ENCODE results near the gene MRPL39. TPM values are rescaled to one million over a fixed set of nuclear protein-coding genes. Genes with fewer than 3 reads are reported as not detected.

Gene MRPL39
- total and polyA plus RNA-seq, 2 donors (not counting 1 experiment from before 2014, with no cell fraction given): 10.1 to 19.7 TPM

- Histone ChIP-seq H4K20me1 (ENCODE audit: control insufficient read depth, insufficient read depth, low read length, poor library complexity, severe bottlenecking) (no peaks in the 10 kb centered on the region), H3K36me3 (replicated peaks in 1 of 2; ENCODE audit: control extremely low read depth in 1 of 2, control insufficient read depth in 1 of 2, extremely low read depth in 1 of 2, insufficient read depth in 2 of 2, low read length in 1 of 2) (no peaks in the 10 kb centered on the region), H3K27me3 (replicated peaks in 1 of 4; ENCODE audit: control extremely low read depth in 1 of 4, control insufficient read depth in 3 of 4, insufficient read depth in 4 of 4, low read length in 3 of 4) (no peaks in the 10 kb centered on the region), H3K9ac (ENCODE audit: low read length) (no peak overlapping the region), H2AFZ (ENCODE audit: insufficient read depth, low read depth, low read length, poor library complexity, severe bottlenecking) (no peak overlapping the region), H3K9me3 (ENCODE audit: control extremely low read depth in 1 of 3, control insufficient read depth in 2 of 3, insufficient read depth in 1 of 3, low read length in 2 of 3) (no peaks in the 10 kb centered on the region), H3K79me2 (ENCODE audit: control insufficient read depth, insufficient read depth, low read length) (no peaks in the 10 kb centered on the region), H3K4me3 (ENCODE audit: control extremely low read depth in 1 of 5, extremely low read depth in 1 of 5, insufficient read depth in 1 of 5, low read depth in 2 of 5, low read length in 4 of 5) (no peak overlapping the region), H3K27ac (ENCODE audit: low read length in 2 of 2) (no peak overlapping the region), H3K4me2 (replicated peaks; ENCODE audit: low read depth, low read length, poor library complexity, severe bottlenecking) (no peak overlapping the region), H3K4me1 (ENCODE audit: control insufficient read depth in 2 of 2, insufficient read depth in 2 of 2, low read length in 2 of 2) (no peaks in the 10 kb centered on the region)
- Mint-ChIP-seq H3K9me3 (ENCODE audit: insufficient read depth) (no peaks in the 10 kb centered on the region), H3K4me1 (no peaks in the 10 kb centered on the region), H3K27ac (no peak overlapping the region), H3K4me3 (no peak overlapping the region), H3K27me3 (no peaks in the 10 kb centered on the region)
- POLR2A ChIA-PET: no interaction called here
- intact Hi-C loops (cut with micrococcal nuclease): no loop called here
- CTCF ChIA-PET: no interaction called here
- no peak for TF ChIP-seq EZH2 (IDR thresholded peaks at IDR 0.05; ENCODE audit: borderline replicate concordance, insufficient read depth, low read depth, low read length, poor library complexity, severe bottlenecking)
- TF ChIP-seq CTCF (IDR thresholded peaks at IDR 0.05): no peak
- no peak for DNase-seq
- ATAC-seq (ENCODE audit: low read depth): no peak
- 100% methylated on average over 2 of the region's 2 CpGs for WGBS (ENCODE audit: insufficient coverage)
Measured at GRCh38 chr21:25619198-25619597, 11.9 kb upstream of the MRPL39 start.

GRCh38 chr21:25615880-25616279 lies 8.6 kb upstream of the MRPL39 start:
- TF ChIP-seq CTCF (IDR thresholded peaks at IDR 0.05) (no peak), EZH2 (IDR thresholded peaks at IDR 0.05; ENCODE audit: borderline replicate concordance, insufficient read depth, low read depth, low read length, poor library complexity, severe bottlenecking) (no peak)
- Mint-ChIP-seq H3K27ac (no peak overlapping the region), H3K27me3 (no peaks in the 10 kb centered on the region), H3K4me1 (no peaks in the 10 kb centered on the region), H3K9me3 (ENCODE audit: insufficient read depth) (no peaks in the 10 kb centered on the region), H3K4me3 (no peak overlapping the region)
- H3K4me1 ChIP-seq (ENCODE audit: control insufficient read depth in 2 of 2, insufficient read depth in 2 of 2, low read length in 2 of 2): no peaks in the 10 kb centered on the region
- no peak overlapping the region for H2AFZ ChIP-seq (ENCODE audit: insufficient read depth, low read depth, low read length, poor library complexity, severe bottlenecking)
- DNase-seq (no peak), ATAC-seq (ENCODE audit: low read depth) (no peak)
- no peaks in the 10 kb centered on the region for H3K79me2 ChIP-seq (ENCODE audit: control insufficient read depth, insufficient read depth, low read length)
- no CpG with 5 or more reads among the region's 3 CpGs for WGBS (ENCODE audit: insufficient coverage)
- no peak overlapping the region for H3K4me3 ChIP-seq (ENCODE audit: control extremely low read depth in 1 of 5, extremely low read depth in 1 of 5, insufficient read depth in 1 of 5, low read depth in 2 of 5, low read length in 4 of 5)
- H4K20me1 ChIP-seq (ENCODE audit: control insufficient read depth, insufficient read depth, low read length, poor library complexity, severe bottlenecking): no peaks in the 10 kb centered on the region
- intact Hi-C loops (cut with micrococcal nuclease): no loop called here
- no peak overlapping the region for H3K4me2 ChIP-seq (replicated peaks; ENCODE audit: low read depth, low read length, poor library complexity, severe bottlenecking)
- ChIA-PET POLR2A (no interaction called here), CTCF (no interaction called here)
- H3K9me3 ChIP-seq (ENCODE audit: control extremely low read depth in 1 of 3, control insufficient read depth in 2 of 3, insufficient read depth in 1 of 3, low read length in 2 of 3): no peaks in the 10 kb centered on the region
- no peaks in the 10 kb centered on the region for H3K36me3 ChIP-seq (replicated peaks in 1 of 2; ENCODE audit: control extremely low read depth in 1 of 2, control insufficient read depth in 1 of 2, extremely low read depth in 1 of 2, insufficient read depth in 2 of 2, low read length in 1 of 2)
- no peaks in the 10 kb centered on the region for H3K27me3 ChIP-seq (replicated peaks in 1 of 4; ENCODE audit: control extremely low read depth in 1 of 4, control insufficient read depth in 3 of 4, insufficient read depth in 4 of 4, low read length in 3 of 4)
- no peak overlapping the region for H3K27ac ChIP-seq (ENCODE audit: low read length in 2 of 2)
- H3K9ac ChIP-seq (ENCODE audit: low read length): no peak overlapping the region

Data from B cell (primary cell).